Erythroblast (primary cell): ENCODE data around the gene OR1D5.
"Not testable (repeated sequence)": the region's sequence is repeated elsewhere in the genome, so short reads cannot be mapped to it uniquely, and the experiment has no call there.

Experiments
- DNase-seq, 2 experiments: peaks; one replicate each; lab custom pipeline; 2025; lab: John Stamatoyannopoulos, UW
- GATA1 ChIP-seq: IDR thresholded peaks from 2 replicates; pipeline ENCODE4 v1.6.1; 2011; ENCODE audit warnings: low read depth, mild to moderate bottlenecking, control low read depth, low read length, moderate library complexity
- POLR2A ChIP-seq: IDR thresholded peaks from 2 replicates; pipeline ENCODE4 v1.6.1; 2011; ENCODE audit warnings: mild to moderate bottlenecking, low read length

OR1D5 gene

GRCh38 chr17:3035256-3035967 lies 28.0 kb downstream of the OR1D5 start:
- TF ChIP-seq POLR2A = no peak
- TF ChIP-seq GATA1 = no peak
- no peak for DNase-seq

DNA sequence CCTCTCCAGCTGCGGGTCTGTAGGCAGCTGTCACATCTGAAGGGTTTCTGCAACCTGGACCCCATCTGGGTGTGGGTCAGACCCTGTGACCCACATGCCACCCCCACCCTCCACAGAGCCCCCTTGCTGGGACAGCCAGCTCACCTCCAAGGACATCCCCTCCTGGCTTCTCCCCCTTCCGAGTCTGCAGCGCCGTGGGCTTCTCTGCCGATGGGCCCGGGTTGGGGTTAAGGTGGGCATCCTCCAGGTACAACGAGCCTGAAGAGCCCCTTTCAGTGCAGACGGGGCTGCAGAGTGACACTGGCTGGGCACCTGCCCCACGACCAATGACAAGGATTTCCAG lies 28.9 kb downstream of the OR1D5 start:
- TF ChIP-seq POLR2A (no peak), GATA1 (no peak)
- DNase-seq = no peak

DNA sequence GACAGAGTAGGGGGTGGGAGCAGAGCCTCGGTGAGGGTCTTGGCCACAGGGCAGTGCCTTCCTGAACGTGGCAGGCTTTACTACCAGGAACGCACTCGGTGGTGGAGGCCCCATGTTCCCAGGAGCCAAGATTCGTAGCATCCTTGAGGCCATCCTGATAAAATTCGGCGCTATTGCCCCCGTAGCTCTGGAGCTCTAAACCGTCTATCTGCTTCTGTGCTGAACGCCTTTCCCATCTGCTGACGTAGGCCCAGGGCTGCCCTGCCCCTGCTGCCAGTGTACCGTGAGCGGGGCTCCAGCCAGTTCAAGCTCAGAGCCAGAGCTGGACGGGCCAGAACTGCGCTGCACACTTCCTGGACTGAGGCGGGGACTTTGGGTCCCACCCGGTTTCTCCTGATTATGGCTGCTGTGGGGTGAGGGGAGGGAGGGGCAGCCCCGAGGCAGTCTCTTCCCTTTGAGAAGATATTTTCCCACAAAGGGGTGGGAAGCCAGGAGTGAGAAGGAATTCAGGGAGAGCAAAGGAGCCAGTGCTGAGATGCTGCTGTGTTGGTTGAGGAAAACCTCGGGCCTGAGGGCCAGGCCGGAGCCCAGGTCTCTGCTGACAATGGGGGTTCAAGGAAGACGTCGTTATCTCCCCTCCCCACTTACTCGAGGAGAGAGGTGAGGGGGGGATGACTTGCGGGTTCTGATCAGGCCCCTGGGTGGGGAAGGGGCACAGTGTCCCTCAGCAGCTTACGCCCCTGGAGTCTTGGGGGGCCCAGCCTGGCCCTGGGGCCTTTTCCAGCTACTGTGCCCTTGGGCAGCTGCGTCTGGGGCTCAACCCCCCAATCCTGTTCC lies 29.4 kb downstream of the OR1D5 start:
- no peak for TF ChIP-seq POLR2A
- no peak for TF ChIP-seq GATA1
- DNase-seq = no peak

- TF ChIP-seq GATA1 = no peak
- no peak for TF ChIP-seq POLR2A
- no peak for DNase-seq
Observed at GRCh38 chr17:3033248-3033640, 30.2 kb downstream of the OR1D5 start.

DNA sequence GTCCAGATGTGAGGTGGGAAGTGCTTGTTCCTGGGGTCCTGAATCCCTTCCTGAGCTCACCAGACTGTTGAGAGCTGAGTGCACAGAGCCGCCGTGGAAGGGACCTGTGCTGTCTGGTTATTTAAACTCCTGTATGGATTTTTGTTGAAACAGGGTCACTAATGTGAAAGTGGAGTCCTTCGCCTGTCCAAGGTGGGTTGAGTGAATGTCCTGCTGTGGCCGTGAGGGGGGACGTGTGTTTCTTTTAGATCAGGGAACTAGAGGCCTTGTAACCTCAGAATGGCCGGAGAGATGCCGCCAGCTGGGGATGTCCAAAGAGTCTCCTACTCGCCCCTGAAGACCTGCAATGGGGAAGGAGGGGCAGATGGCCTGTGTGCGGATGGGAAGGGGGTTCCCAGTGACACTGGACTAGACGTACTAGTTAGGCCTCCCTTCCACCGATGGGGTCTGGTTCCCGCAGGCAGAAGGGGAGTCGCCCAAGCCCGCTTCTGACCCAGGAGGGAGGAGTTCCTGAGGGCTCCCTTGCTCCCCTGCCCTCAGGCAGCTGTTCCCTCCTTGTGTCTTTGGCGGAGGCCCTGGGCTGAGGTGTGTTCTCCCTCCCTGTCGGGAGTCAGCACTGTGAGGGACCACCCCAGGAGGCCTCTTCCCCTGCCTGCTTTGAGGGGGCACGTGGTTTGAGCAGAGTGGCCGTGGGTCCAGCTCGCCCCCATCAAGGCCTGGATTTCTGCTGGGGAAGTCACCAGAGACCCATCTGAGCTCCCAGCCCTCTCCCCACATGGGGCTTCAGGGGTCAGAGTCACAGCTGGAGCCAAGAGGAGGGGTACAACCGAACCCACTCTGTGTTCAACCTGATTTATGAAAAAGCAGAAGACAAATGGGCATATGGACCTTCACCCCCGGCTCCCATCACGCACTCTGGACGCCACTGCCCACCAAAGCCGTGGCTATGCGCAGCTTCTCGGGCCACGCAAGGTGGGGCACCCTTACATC lies 30.9 kb downstream of the OR1D5 start:
- DNase-seq = no peak
- TF ChIP-seq GATA1 (no peak), POLR2A (no peak)

DNA sequence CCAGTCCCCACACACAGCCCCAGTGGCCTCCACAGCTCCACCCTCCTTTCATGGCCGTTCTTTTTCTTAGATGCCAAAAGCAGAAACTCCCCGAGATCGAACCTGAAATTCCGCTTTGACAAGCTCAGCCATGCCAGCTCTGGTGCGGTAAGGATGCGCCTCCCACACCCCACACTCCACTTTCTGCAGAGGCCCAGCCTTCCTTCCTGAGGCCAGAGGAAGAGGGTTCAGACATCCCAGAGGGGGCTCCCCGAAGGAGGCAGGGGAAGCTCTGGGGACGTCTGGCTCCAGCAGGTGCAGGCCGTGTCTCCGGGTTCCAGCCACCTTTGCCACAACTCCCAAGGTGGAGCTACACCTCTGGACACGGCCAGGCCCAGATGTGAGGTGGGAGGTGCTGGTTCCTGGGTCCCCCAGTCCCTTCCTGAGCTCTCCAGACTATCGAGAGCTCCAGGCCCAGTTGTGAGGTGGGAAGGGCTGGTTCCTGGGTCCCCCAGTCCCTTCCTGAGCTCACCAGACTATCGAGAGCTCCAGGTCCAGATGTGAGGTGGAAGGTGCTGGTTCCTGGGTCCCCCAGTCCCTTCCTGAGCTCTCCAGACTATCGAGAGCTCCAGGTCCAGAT lies 32.4 kb downstream of the OR1D5 start:
- not testable (repeated sequence) for DNase-seq

- no peak for DNase-seq
- TF ChIP-seq GATA1 = no peak
Observed at GRCh38 chr17:3030096-3030495, 33.3 kb downstream of the OR1D5 start.

GRCh38 chr17:3029213-3029913 lies 34.0 kb downstream of the OR1D5 start:
- no peak for DNase-seq

DNA sequence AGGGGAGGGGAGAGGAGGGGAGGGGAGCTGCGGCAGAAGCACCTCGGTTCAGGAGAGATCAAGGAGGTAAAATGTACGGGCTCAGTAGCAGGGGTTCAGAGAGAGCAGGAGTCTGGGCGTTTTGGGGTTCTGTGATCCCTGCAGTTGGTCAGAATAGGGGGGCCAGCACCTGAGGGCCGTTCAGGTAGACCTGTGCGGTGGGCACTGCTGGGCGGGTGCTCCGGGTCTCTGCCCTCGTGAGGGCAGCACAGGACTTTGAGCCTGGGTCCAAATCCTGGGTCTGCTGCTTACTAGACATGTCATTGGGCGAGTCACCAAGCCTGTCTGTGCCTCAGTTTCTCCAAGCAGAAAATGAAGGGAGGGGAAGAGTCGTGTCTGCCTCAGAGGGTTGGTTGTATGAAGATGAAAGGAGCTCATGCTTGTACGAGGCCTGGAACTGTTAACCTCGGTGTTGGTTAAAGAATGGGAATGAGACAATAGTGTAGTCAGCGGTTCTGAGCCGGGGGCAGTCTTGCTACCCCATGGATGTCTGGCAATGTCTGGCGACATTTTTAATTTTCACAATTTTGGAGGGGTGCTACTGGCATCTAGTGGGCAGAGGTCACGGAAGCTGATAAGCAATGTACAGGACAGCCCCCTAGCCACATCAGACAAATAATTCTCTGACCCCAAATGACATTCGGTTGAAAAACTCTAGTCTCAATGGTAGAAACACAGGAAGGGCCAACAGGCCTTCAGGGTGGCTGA lies 35.4 kb downstream of the OR1D5 start:
- no peak for TF ChIP-seq POLR2A
- TF ChIP-seq GATA1 = no peak
- DNase-seq = no peak

More at GRCh38 chr17:3029213-3029913, 34.0 kb downstream of the OR1D5 start:
- TF ChIP-seq POLR2A = no peak
- no peak for TF ChIP-seq GATA1

GRCh38 chr17:3026856-3027751 lies 36.3 kb downstream of the OR1D5 start:
- no peak for DNase-seq
- TF ChIP-seq POLR2A (no peak), GATA1 (no peak)

DNA sequence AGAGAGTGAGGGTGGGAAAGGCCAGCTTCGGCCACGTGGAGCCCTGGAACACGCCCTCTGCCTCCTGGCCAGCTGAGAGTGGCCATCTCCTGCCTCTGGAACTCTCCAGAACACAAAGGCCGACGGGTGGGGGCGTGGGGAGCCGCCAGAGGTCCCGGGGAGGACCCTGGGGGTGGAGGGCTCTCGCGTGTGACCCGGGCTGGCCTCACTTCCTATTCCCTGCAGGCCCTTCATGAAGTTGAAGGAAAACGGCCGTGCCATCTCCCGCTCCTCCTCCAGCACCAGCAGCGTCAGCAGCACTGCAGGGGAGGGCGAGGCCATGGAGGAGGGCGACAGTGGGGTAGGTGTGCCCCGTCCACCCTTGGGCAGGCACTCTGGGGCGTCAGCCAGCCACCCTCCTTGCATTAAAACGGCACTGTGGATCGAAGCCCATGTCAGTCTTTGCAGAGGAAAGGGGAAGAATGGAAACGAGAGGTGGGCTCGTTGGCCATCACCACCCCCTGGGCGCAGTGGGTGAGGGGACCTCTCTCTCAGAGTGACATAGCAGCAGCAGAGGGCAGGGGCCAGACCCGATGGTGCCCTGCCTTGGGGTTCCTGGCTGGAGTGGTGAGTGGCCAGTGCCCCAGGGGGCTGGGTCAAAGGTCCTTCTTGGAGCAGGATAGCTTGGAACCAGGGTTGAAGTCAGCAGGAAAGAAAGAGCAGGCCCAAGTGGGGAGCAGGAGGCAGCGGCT lies 37.1 kb downstream of the OR1D5 start:
- TF ChIP-seq POLR2A = no peak
- DNase-seq = no peak
